ENCODE measurements around the gene C1orf159.
A peak's percentile ranks its signal among the peaks of the same experiment; 100 is the strongest.
"Not testable (repeated sequence)": the region's sequence is repeated elsewhere in the genome, so short reads cannot be mapped to it uniquely, and the experiment has no call there.

The C1orf159 gene

GRCh38 chr1:1149416-1149815 lies 33.5 kb upstream of the C1orf159 start:
- no peak for DNase-seq (ENCODE audit: low read depth)

GRCh38 chr1:1148569-1148968 lies 32.7 kb upstream of the C1orf159 start:
- DNase-seq (ENCODE audit: low read depth), result no peak

DNA sequence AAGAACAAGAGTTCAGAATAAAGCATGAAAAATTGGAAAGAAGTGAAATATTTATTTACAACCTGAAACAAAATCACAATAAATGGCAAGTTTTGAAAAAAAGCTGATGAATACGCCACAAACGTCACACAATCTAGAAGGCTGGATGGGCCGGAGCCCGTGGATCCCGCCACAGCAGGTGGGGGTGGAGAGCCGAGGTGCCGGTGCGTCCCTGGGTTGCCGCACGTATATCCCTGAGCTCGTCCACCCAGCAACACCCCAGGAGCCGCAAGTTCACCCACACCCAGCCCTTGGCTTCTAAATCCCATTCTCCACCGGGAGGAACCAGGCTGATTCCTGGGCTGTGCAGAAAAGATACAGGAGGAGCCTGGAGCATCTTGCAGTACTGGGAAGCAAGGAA lies 32.2 kb upstream of the C1orf159 start:
- no peak for DNase-seq (ENCODE audit: low read depth)

DNA sequence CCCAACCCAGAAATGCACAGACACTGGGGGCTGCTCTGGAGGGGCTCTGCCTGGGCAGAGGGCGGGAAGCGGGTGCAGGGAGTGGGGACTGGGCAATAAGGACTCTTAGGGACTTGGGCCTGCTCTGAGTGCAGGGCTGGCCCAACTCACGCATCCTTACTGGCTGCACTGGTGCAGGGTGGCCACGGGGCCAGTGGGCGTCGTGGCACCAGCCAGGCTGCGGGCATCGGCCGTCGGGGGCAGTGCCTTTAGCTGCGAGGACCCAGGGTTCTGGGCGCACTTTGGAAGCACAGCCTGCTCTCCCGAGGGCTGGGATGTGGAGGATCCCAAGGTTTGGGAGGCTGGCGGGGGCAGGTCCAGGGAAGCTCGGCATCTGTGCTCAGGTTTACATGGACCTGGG lies 30.7 kb upstream of the C1orf159 start:
- no peak for DNase-seq (ENCODE audit: low read depth)

- DNase-seq (ENCODE audit: low read depth), result no peak
Observed at GRCh38 chr1:1146026-1146425, 30.1 kb upstream of the C1orf159 start.

DNA sequence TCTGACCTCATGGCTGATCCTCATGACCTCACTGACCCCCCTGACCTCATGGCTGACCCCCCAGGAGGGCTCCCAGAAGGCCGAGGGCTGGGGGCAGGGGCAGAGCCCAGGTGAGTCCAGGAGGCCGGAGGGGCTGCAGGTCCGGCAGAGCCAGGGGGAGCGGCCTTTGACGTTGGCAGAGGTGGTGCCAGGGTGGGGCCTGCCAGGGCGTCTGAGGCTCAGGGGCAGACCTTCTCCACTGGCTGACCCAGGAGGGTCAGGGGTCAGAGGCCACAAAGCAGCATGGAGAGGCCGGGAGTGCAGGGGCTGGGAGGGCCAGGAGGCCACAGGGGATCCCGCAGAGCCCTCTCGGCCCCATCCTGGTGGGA lies 29.6 kb upstream of the C1orf159 start:
- no peak for DNase-seq (ENCODE audit: low read depth)

- DNase-seq (ENCODE audit: low read depth), result no peak
Observed at GRCh38 chr1:1144843-1145546, 29.1 kb upstream of the C1orf159 start.

GRCh38 chr1:1144122-1144842 lies 28.4 kb upstream of the C1orf159 start:
- DNase-seq (ENCODE audit: low read depth), result no peak

DNA sequence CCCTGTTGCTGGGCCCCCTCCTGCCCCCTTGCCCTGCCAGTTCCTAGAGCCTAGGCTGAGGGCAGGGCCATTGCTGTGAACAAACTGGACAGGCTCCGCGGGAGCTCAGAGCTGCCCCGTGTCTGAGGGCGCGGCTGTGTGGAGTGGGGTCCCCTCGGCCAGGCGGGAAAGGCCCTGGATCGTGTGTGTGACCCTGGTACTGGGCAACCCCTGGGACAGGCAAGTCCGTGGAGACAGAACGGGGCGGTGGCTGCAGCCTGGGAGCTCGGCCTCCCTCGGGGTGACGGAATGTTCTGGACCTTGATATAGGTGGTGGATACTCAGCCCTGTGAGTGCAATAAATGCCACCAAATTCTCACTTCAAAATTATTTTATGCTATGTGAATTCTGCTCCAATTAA lies 27.7 kb upstream of the C1orf159 start:
- no peak for DNase-seq (ENCODE audit: low read depth)

DNA sequence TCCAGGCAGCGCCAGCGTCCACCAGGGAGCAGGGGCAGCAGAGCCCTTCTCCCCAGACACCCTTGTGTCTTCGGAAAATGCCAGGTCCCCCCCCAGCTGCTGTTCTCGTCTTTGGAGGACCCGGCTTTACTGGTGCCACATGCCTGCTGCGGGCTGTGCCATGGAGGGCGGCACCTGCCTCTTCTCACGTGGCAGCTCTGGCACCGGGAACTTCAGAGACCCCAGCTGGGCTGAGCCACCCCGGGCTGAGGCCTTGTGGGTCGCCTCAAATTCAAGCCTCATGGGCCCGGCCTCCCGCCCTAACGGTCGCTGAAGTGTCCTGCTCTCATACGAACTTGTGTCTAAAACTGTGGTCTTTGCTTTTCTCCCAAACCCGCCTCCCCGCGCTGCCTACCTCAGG lies 27.0 kb upstream of the C1orf159 start:
- DNase-seq (ENCODE audit: low read depth), result no peak

- not testable (repeated sequence) for DNase-seq (ENCODE audit: low read depth)
Observed at GRCh38 chr1:1142352-1142751, 26.5 kb upstream of the C1orf159 start.

DNA sequence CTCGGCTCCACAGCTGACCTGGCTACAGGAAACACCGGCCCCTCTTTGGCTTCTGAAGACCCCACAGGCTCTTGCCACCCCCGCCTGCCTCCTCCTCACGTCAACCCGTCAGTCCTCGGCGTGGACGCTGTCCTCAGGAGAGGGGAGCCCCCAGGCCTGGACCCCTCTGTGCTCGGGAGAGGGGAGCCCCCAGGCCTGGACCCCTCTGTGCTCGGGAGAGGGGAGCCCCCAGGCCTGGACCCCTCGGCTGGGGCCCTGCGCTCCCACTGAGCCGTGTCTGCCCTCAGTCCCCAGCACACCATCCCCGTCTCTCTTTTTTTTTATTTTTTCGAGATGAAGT lies 26.0 kb upstream of the C1orf159 start:
- no peak for DNase-seq (ENCODE audit: low read depth)

DNA sequence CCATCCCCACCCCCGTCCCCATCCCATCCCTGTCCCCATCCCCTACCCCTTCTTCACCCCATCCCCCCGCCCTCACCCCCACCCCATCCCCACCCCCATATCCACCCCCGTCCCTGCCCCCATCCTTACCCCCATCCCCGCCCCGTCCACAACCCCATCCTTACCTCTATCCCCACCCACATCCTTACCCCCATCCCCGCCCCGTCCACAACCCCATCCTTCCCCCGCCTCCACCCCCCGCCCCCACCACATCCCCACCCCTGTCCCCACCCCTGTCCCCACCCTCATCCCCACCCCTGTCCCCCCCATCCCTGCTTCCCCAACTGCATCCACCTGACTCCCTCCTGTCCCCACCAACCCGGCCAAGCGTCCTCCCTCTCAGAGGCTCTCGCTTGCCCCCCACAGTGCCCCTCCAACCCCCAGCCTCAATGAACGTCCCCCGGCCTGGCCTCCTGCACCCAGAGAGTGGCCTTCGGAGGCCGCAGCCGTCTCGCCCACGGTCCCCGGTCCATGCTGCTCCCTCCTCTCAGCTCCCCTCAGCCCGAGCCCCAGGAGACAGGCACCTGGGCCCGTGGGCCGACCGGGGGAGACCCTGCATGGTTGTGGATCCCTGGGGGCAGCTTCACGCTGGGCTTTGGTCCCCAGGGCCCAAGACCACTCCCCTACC lies 25.5 kb upstream of the C1orf159 start:
- no peak for DNase-seq (ENCODE audit: low read depth)

GRCh38 chr1:1140673-1141072 lies 24.8 kb upstream of the C1orf159 start:
- no peak for DNase-seq (ENCODE audit: low read depth)

- DNase-seq (ENCODE audit: low read depth), result no peak
Observed at GRCh38 chr1:1137256-1138045, 21.6 kb upstream of the C1orf159 start.

GRCh38 chr1:1136547-1137230 lies 20.8 kb upstream of the C1orf159 start:
- DNase-seq (ENCODE audit: low read depth), result no peak

DNA sequence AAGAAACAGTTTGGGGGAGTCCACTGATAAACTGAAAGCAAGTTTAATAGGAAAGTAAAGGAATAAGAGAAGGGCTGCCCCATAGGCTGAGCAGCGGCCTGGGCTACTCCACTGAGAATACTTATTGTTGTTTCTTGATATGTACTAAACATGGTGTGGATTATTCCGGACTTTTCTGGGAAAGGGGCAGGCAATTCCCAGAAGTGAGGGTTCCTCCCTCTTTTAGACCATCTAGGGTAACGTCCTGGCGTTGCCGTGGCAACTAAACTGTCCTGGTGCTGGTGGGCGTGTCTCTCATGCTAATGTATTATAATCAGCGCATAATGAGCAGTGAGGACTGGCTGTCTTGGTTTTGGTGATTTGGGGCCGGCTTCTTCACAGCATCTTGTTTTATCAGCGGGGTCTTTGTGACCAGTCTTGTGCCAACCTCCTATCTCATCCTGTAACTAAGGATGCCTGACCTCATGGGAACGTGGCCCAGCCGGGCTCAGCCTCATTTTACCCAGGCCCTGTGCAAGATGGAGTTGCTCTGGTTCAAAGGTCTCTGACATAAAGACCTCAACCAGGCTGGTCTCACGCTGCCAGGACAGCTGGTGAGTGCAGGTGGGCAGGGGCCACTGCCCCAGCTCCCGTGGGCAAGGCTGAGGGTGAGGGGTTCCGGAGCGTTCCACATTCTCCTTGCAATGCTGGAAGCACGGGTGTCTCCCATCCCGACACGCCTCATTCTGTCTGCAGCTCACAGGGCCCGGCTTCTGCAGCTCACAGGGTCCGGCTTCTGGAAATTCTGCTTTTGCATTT lies 19.6 kb upstream of the C1orf159 start:
- DNase-seq (ENCODE audit: low read depth), result no peak

- no peak for DNase-seq (ENCODE audit: low read depth)
Observed at GRCh38 chr1:1134300-1134970, 18.5 kb upstream of the C1orf159 start.

- DNase-seq (ENCODE audit: low read depth), result peak; percentile 66
Observed at GRCh38 chr1:1132956-1133750, 17.3 kb upstream of the C1orf159 start.
